HG02610 (cell line): ENCODE measurements around the gene CATSPER4.

Source experiments
- ATAC-seq: cut with Tn5 transposase; IDR thresholded peaks from one replicate; pipeline ENCODE4 v1.9.1; 2021; ENCODE audit warnings: mild to moderate bottlenecking, moderate library complexity; ENCODE audit not compliant: unreplicated experiment

The CATSPER4 gene

DNA sequence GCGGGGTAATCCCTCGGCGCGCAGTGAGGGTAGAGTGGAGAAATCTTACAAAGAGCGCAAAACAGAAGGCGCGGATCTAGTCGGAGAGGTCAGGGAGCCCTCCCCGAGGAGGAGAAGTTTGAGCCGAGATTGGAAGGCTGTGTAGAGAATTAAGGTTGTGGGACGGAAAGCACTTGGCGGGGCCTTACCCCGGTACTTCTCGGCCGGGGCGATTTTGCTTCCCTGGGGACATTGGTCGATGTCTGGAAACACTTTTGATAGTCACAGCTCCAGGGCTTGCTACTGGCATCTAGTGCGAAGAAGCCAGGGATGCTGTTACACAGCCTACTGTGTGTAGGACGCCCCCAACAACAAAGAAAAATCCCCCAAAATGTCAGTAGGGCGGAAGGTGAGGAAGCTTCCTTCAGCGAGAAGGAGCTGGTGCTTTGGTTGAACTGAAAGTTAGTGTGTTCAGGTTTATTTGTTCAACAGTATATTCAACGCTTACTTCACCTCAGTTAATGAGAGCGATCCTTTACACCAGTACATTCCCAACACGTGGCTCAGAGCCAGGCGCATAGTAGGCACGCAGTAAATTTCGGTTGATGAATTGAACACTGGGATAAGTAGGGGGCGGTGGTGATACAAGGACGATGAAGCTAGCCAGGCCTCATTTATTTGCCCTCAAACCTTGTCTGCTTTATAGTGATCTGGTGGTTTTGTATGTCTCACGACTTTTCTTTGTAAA lies 44.4 kb downstream of the CATSPER4 start:
- ATAC-seq, result peak; percentile 9

DNA sequence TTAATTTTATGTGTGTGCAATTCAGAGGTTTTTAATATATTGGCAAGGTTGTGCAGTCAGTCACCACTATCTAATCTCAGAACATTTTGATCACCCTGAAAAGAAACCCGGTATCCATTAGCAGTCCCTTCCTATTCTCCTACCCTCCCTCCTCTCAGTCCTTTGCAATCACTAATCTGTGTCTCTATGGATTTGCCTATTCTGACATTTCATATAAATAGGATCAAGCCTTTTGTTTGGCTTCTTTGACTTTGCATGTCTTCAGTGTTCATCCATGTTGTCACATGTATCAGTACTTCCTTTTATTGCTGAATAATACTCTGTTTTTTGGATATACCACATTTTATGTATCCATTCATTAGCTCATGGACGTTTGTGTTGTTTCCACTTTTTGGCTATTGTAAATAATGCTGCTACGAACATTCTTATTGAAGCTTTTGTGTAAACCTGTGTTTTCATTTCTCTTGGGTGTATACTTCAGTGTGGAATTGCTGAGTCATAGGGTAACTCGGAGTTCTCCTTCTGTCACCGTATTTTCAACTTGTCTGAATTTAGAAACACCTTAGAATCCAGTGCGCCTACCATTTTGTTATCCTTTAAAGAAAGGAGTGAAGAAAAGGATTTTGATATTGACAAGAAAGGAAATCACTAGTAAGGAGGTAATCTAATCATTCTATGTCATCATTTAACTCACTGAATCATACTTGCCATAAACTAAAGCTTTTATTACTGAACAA lies 47.0 kb downstream of the CATSPER4 start:
- ATAC-seq, result no peak

DNA sequence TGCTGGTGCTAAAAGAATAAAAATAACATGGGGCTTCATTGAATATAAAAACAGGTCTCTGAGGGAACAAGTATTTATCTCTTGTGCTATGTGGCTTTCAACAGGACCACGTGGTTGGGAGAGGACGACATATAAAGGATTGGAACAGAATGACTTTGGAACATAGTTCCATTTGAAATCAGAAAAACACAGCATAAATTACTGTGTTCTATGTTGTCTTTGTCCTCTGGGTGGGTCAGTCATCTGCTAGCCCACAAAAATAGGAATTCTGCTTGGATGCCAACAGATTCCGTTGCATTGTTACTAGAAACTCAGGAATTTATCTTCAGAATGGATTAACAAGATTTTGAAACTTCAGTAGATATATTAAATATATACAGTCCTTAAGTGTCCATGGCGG lies 49.5 kb downstream of the CATSPER4 start:
- ATAC-seq, result no peak
